SK-N-SH treated with all-trans-retinoic acid at 6 μM for 48 hours (cell line): Measurements from ENCODE around the gene PCDHB14.
"Not testable (repeated sequence)": the region's sequence is repeated elsewhere in the genome, so short reads cannot be mapped to it uniquely, and the experiment has no call there.

Experiments used
- ARNTL ChIP-seq: fragments of 450-650 bp; formaldehyde crosslinking; IDR thresholded peaks from 2 replicates; pipeline ENCODE4 v1.5.0; 2020; ENCODE audit warnings: low read depth, mild to moderate bottlenecking, moderate library complexity, borderline replicate concordance
- BACH2 ChIP-seq: fragments of 250-450 bp; sonication (Bioruptor Pico); IDR thresholded peaks from 2 replicates; pipeline ENCODE4 v1.9.0; 2021; ENCODE audit warnings: mild to moderate bottlenecking, borderline replicate concordance
- CSDC2 ChIP-seq: fragments of 250-450 bp; sonication (Bioruptor Pico); IDR thresholded peaks from 2 replicates; pipeline ENCODE4 v1.5.0; 2020; ENCODE audit warnings: mild to moderate bottlenecking, moderate library complexity
- PPARA ChIP-seq: fragments of 250-450 bp; sonication (Bioruptor Pico); IDR thresholded peaks from 2 replicates; pipeline ENCODE4 v1.5.0; 2020; ENCODE audit warnings: mild to moderate bottlenecking, borderline replicate concordance
- RARB ChIP-seq: fragments of 250-450 bp; sonication (Bioruptor Pico); IDR thresholded peaks from 2 replicates; pipeline ENCODE4 v1.8.0; 2021; ENCODE audit warnings: mild to moderate bottlenecking, moderate library complexity
- TCF4 ChIP-seq: fragments of 250-450 bp; sonication (Bioruptor Pico); IDR thresholded peaks from 2 replicates; pipeline ENCODE4 v1.8.0; 2021; ENCODE audit warnings: mild to moderate bottlenecking, moderate library complexity, borderline replicate concordance
- TOX ChIP-seq: fragments of 250-450 bp; sonication (Bioruptor Pico); IDR thresholded peaks from 2 replicates; pipeline ENCODE4 v1.8.0; 2021; ENCODE audit warnings: mild to moderate bottlenecking, moderate library complexity, borderline replicate concordance
- ZFP3 ChIP-seq: fragments of 250-450 bp; sonication (Bioruptor Pico); IDR thresholded peaks from 2 replicates; pipeline ENCODE4 v1.5.0; 2020; ENCODE audit warnings: mild to moderate bottlenecking, moderate library complexity
- ZNF565 ChIP-seq: fragments of 450-650 bp; formaldehyde crosslinking; conservative IDR thresholded peaks from 2 replicates; pipeline ENCODE4 v1.5.0; 2020; ENCODE audit warnings: low read depth, mild to moderate bottlenecking, moderate library complexity
- TF ChIP-seq, protein P1 (sequence below): fragments of 250-450 bp; sonication (Bioruptor Pico); IDR thresholded peaks from 2 replicates; pipeline ENCODE4 v1.8.0; 2020; ENCODE audit warnings: mild to moderate bottlenecking, moderate library complexity, borderline replicate concordance
- TF ChIP-seq, protein P2 (sequence below): fragments of 250-450 bp; sonication (Bioruptor Pico); IDR thresholded peaks from 2 replicates; pipeline ENCODE4 v1.5.1; 2020; ENCODE audit warnings: low read depth, mild to moderate bottlenecking, moderate library complexity
- TF ChIP-seq, protein P3 (sequence below): fragments of 250-450 bp; sonication (Bioruptor Pico); IDR thresholded peaks from 2 replicates; pipeline ENCODE4 v1.5.0; 2020; ENCODE audit warnings: mild to moderate bottlenecking, moderate library complexity
- TF ChIP-seq, protein P4 (sequence below): fragments of 250-450 bp; sonication (Bioruptor Pico); IDR thresholded peaks from 2 replicates; pipeline ENCODE4 v1.5.1; 2021; ENCODE audit warnings: mild to moderate bottlenecking, moderate library complexity

DNA sequence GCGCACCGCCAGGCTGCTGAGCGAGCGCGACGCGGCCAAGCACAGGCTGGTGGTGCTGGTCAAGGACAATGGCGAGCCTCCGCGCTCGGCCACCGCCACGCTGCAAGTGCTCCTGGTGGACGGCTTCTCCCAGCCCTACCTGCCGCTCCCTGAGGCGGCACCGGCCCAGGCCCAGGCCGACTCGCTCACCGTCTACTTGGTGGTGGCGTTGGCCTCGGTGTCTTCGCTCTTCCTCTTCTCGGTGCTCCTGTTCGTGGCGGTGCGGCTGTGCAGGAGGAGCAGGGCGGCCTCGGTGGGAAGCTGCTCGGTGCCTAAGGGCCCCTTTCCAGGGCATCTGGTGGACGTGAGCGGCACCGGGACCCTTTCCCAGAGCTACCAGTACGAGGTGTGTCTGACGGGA, 21.5 kb upstream of the PCDHB14 start:
- TF ChIP-seq TOX (CRISPR knock-in tag); ZFP3; CSDC2 (CRISPR knock-in tag); ZNF565; RARB (CRISPR knock-in tag); TCF4; ARNTL; BACH2 (CRISPR knock-in tag); PPARA (CRISPR knock-in tag): not testable (repeated sequence)
- TF ChIP-seq, protein P1, sequence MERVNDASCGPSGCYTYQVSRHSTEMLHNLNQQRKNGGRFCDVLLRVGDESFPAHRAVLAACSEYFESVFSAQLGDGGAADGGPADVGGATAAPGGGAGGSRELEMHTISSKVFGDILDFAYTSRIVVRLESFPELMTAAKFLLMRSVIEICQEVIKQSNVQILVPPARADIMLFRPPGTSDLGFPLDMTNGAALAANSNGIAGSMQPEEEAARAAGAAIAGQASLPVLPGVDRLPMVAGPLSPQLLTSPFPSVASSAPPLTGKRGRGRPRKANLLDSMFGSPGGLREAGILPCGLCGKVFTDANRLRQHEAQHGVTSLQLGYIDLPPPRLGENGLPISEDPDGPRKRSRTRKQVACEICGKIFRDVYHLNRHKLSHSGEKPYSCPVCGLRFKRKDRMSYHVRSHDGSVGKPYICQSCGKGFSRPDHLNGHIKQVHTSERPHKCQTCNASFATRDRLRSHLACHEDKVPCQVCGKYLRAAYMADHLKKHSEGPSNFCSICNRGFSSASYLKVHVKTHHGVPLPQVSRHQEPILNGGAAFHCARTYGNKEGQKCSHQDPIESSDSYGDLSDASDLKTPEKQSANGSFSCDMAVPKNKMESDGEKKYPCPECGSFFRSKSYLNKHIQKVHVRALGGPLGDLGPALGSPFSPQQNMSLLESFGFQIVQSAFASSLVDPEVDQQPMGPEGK (CRISPR knock-in tag): not testable (repeated sequence)
- TF ChIP-seq, protein P2, sequence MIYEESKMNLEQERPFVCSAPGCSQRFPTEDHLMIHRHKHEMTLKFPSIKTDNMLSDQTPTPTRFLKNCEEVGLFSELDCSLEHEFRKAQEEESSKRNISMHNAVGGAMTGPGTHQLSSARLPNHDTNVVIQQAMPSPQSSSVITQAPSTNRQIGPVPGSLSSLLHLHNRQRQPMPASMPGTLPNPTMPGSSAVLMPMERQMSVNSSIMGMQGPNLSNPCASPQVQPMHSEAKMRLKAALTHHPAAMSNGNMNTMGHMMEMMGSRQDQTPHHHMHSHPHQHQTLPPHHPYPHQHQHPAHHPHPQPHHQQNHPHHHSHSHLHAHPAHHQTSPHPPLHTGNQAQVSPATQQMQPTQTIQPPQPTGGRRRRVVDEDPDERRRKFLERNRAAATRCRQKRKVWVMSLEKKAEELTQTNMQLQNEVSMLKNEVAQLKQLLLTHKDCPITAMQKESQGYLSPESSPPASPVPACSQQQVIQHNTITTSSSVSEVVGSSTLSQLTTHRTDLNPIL (CRISPR knock-in tag): not testable (repeated sequence)
- TF ChIP-seq, protein P3, sequence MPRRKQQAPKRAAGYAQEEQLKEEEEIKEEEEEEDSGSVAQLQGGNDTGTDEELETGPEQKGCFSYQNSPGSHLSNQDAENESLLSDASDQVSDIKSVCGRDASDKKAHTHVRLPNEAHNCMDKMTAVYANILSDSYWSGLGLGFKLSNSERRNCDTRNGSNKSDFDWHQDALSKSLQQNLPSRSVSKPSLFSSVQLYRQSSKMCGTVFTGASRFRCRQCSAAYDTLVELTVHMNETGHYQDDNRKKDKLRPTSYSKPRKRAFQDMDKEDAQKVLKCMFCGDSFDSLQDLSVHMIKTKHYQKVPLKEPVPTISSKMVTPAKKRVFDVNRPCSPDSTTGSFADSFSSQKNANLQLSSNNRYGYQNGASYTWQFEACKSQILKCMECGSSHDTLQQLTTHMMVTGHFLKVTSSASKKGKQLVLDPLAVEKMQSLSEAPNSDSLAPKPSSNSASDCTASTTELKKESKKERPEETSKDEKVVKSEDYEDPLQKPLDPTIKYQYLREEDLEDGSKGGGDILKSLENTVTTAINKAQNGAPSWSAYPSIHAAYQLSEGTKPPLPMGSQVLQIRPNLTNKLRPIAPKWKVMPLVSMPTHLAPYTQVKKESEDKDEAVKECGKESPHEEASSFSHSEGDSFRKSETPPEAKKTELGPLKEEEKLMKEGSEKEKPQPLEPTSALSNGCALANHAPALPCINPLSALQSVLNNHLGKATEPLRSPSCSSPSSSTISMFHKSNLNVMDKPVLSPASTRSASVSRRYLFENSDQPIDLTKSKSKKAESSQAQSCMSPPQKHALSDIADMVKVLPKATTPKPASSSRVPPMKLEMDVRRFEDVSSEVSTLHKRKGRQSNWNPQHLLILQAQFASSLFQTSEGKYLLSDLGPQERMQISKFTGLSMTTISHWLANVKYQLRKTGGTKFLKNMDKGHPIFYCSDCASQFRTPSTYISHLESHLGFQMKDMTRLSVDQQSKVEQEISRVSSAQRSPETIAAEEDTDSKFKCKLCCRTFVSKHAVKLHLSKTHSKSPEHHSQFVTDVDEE (CRISPR knock-in tag): not testable (repeated sequence)
- TF ChIP-seq, protein P4, sequence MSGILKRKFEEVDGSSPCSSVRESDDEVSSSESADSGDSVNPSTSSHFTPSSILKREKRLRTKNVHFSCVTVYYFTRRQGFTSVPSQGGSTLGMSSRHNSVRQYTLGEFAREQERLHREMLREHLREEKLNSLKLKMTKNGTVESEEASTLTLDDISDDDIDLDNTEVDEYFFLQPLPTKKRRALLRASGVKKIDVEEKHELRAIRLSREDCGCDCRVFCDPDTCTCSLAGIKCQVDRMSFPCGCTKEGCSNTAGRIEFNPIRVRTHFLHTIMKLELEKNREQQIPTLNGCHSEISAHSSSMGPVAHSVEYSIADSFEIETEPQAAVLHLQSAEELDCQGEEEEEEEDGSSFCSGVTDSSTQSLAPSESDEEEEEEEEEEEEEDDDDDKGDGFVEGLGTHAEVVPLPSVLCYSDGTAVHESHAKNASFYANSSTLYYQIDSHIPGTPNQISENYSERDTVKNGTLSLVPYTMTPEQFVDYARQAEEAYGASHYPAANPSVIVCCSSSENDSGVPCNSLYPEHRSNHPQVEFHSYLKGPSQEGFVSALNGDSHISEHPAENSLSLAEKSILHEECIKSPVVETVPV (CRISPR knock-in tag): not testable (repeated sequence)
